ENCODE data around the gene ABLIM2. TPM values are rescaled to one million over a fixed set of nuclear protein-coding genes. Genes with fewer than 3 reads are reported as not detected.

The ABLIM2 gene
- total RNA-seq, 4 donors from 2014 or later: 9.2 to 24.0 (median 12.3) TPM

- H3K27ac ChIP-seq: no peak overlapping the region
- H3K4me3 ChIP-seq (replicated peaks in 1 of 3): no peak overlapping the region
- H3K27me3 ChIP-seq: no peaks in the 10 kb centered on the region
- H3K4me1 ChIP-seq: peaks cover 0 to 31% of the 10 kb centered on the region in 2 donors
- no peak for TF ChIP-seq CTCF (IDR thresholded peaks at IDR 0.05)
- no peak for TF ChIP-seq POLR2A (IDR thresholded peaks at IDR 0.05)
- intact Hi-C loops (cut with DNase I): no loop called here
- H3K9me3 ChIP-seq: no peaks in the 10 kb centered on the region
- no peaks in the 10 kb centered on the region for H3K36me3 ChIP-seq
- DNase-seq: no peak
- WGBS, 2 donors: 96 to 97% methylated on average over 7 of the region's 7 CpGs
Observed at GRCh38 chr4:7976025-7976424, 182.6 kb downstream of the ABLIM2 start.

GRCh38 chr4:7974425-7974824 lies 184.2 kb downstream of the ABLIM2 start:
- Histone ChIP-seq H3K27ac (no peak overlapping the region), H3K36me3 (no peaks in the 10 kb centered on the region), H3K4me3 (replicated peaks in 1 of 3) (no peak overlapping the region), H3K27me3 (no peaks in the 10 kb centered on the region), H3K9me3 (no peaks in the 10 kb centered on the region), H3K4me1 (peaks cover 8 to 46% of the 10 kb centered on the region in 2 donors)
- 93 to 97% methylated on average over 1 of the region's 1 CpG for WGBS, 2 donors
- no peak for TF ChIP-seq CTCF (IDR thresholded peaks at IDR 0.05)
- no peak for TF ChIP-seq POLR2A (IDR thresholded peaks at IDR 0.05)
- no peak for DNase-seq
- intact Hi-C loops (cut with DNase I): no loop called here

GRCh38 chr4:7973545-7973981 lies 185.1 kb downstream of the ABLIM2 start:
- no peaks in the 10 kb centered on the region for H3K36me3 ChIP-seq
- no peaks in the 10 kb centered on the region for H3K9me3 ChIP-seq
- H3K27me3 ChIP-seq: no peaks in the 10 kb centered on the region
- DNase-seq: no peak
- intact Hi-C loops (cut with DNase I): no loop called here
- no peak for TF ChIP-seq CTCF (IDR thresholded peaks at IDR 0.05)
- no peak for TF ChIP-seq POLR2A (IDR thresholded peaks at IDR 0.05)
- peaks cover 15 to 49% of the 10 kb centered on the region in 2 donors for H3K4me1 ChIP-seq
- H3K27ac ChIP-seq: no peak overlapping the region
- H3K4me3 ChIP-seq (replicated peaks in 1 of 3): no peak overlapping the region
- 68 to 84% methylated on average over 5 to 10 of the region's 10 CpGs for WGBS, 2 donors

GRCh38 chr4:7971881-7972500 lies 186.6 kb downstream of the ABLIM2 start:
- no peak for TF ChIP-seq CTCF (IDR thresholded peaks at IDR 0.05)
- no peak for TF ChIP-seq POLR2A (IDR thresholded peaks at IDR 0.05)
- DNase-seq: no peak
- H3K9me3 ChIP-seq: no peaks in the 10 kb centered on the region
- intact Hi-C loops (cut with DNase I): no loop called here
- H3K4me1 ChIP-seq: peaks cover 15 to 50% of the 10 kb centered on the region in 2 donors
- no peak overlapping the region for H3K4me3 ChIP-seq (replicated peaks in 1 of 3)
- 88 to 95% methylated on average over 10 of the region's 13 CpGs for WGBS, 2 donors
- peak overlapping the region in 1 of 3 donors; percentile 88 for H3K27ac ChIP-seq
- H3K27me3 ChIP-seq: no peaks in the 10 kb centered on the region
- H3K36me3 ChIP-seq: no peaks in the 10 kb centered on the region

GRCh38 chr4:7971159-7971631 lies 187.4 kb downstream of the ABLIM2 start:
- intact Hi-C loops (cut with DNase I): no loop called here
- no peak for TF ChIP-seq POLR2A (IDR thresholded peaks at IDR 0.05)
- no peak for TF ChIP-seq CTCF (IDR thresholded peaks at IDR 0.05)
- H3K27me3 ChIP-seq: no peaks in the 10 kb centered on the region
- H3K9me3 ChIP-seq: no peaks in the 10 kb centered on the region
- peak overlapping the region; percentile 36 to 88 (median 79) for H3K27ac ChIP-seq
- WGBS, 2 donors: no CpG with 5 or more reads among the region's 2 CpGs
- H3K4me1 ChIP-seq: peaks cover 15 to 50% of the 10 kb centered on the region in 2 donors
- DNase-seq: no peak
- H3K4me3 ChIP-seq (replicated peaks in 1 of 3): no peak overlapping the region
- no peaks in the 10 kb centered on the region for H3K36me3 ChIP-seq
